Adipocyte (in vitro differentiated cells): ENCODE measurements around the gene OR10H5.
"Not testable (repeated sequence)": the region's sequence is repeated elsewhere in the genome, so short reads cannot be mapped to it uniquely, and the experiment has no call there.

ENCODE experiments used
- DNase-seq: peaks from one replicate; pipeline ENCODE4 v3.0.0-alpha.2; 2015; ENCODE audit warnings: low read depth
- H3K27me3 ChIP-seq: replicated peaks from 2 replicates; pipeline ENCODE4 v1.7.0; 2013; ENCODE audit warnings: mild to moderate bottlenecking, low read length, moderate library complexity; ENCODE audit not compliant: control insufficient read depth, insufficient read depth
- H3K36me3 ChIP-seq: 2 replicates; pipeline ENCODE4 v1.7.0; 2013; ENCODE audit warnings: low read length, mild to moderate bottlenecking, moderate library complexity; ENCODE audit not compliant: control insufficient read depth, insufficient read depth, severe bottlenecking
- H3K4me1 ChIP-seq: 2 replicates; pipeline ENCODE4 v1.7.0; 2013; ENCODE audit warnings: mild to moderate bottlenecking, low read length, moderate library complexity; ENCODE audit not compliant: control insufficient read depth, insufficient read depth
- H3K4me3 ChIP-seq: 2 replicates; pipeline ENCODE4 v1.7.0; 2013; ENCODE audit warnings: mild to moderate bottlenecking, low read length, moderate library complexity
- H3K9ac ChIP-seq: 2 replicates; pipeline ENCODE4 v1.7.0; 2013; ENCODE audit warnings: mild to moderate bottlenecking, low read length, moderate library complexity
- H3K9me3 ChIP-seq: 2 replicates; pipeline ENCODE4 v1.7.0; 2013; ENCODE audit warnings: mild to moderate bottlenecking, low read length, moderate library complexity; ENCODE audit not compliant: control insufficient read depth

OR10H5 gene

GRCh38 chr19:15779756-15780476 lies 7.5 kb upstream of the OR10H5 start:
- Histone ChIP-seq H3K4me3 (no peak overlapping the region), H3K4me1 (no peaks in the 10 kb centered on the region), H3K9ac (no peak overlapping the region), H3K27me3 (no peaks in the 10 kb centered on the region), H3K9me3 (peaks cover 3% of the 10 kb centered on the region), H3K36me3 (no peaks in the 10 kb centered on the region)
- peak; percentile 1 for DNase-seq

- Histone ChIP-seq H3K4me1 (no peaks in the 10 kb centered on the region), H3K4me3 (no peak overlapping the region), H3K36me3 (no peaks in the 10 kb centered on the region), H3K9ac (no peak overlapping the region), H3K27me3 (no peaks in the 10 kb centered on the region), H3K9me3 (no peaks in the 10 kb centered on the region)
- DNase-seq: no peak
These were observed 6.6 kb upstream of the OR10H5 start for GRCh38 chr19:15780610-15781418.

GRCh38 chr19:15781661-15782060 lies 5.8 kb upstream of the OR10H5 start:
- DNase-seq: no peak
- H3K4me3 ChIP-seq: no peak overlapping the region

GRCh38 chr19:15782211-15782610 lies 5.2 kb upstream of the OR10H5 start:
- no peak overlapping the region for H3K4me3 ChIP-seq

More at GRCh38 chr19:15781661-15782060, 5.8 kb upstream of the OR10H5 start:
- Histone ChIP-seq H3K9me3 (no peaks in the 10 kb centered on the region), H3K27me3 (no peaks in the 10 kb centered on the region), H3K36me3 (no peaks in the 10 kb centered on the region), H3K9ac (no peak overlapping the region), H3K4me1 (no peaks in the 10 kb centered on the region)

GRCh38 chr19:15782896-15783295 lies 4.6 kb upstream of the OR10H5 start:
- not testable (repeated sequence) for H3K4me3 ChIP-seq, H3K9me3 ChIP-seq, H3K36me3 ChIP-seq, DNase-seq, H3K4me1 ChIP-seq, H3K9ac ChIP-seq
- peaks cover 11% of the 10 kb centered on the region for H3K27me3 ChIP-seq

More at GRCh38 chr19:15782211-15782610, 5.2 kb upstream of the OR10H5 start:
- H3K27me3 ChIP-seq: peaks cover 5% of the 10 kb centered on the region
- H3K9me3 ChIP-seq: no peaks in the 10 kb centered on the region
- DNase-seq: no peak
- H3K4me1 ChIP-seq: no peaks in the 10 kb centered on the region
- no peak overlapping the region for H3K9ac ChIP-seq
- H3K36me3 ChIP-seq: no peaks in the 10 kb centered on the region

GRCh38 chr19:15788594-15789270 lies 1.3 kb downstream of the OR10H5 start:
- no peak for DNase-seq
- Histone ChIP-seq H3K4me3 (no peak overlapping the region), H3K27me3 (peaks cover 16% of the 10 kb centered on the region), H3K4me1 (no peaks in the 10 kb centered on the region), H3K9me3 (no peaks in the 10 kb centered on the region), H3K36me3 (no peaks in the 10 kb centered on the region), H3K9ac (no peak overlapping the region)

GRCh38 chr19:15790096-15790495 lies 2.6 kb downstream of the OR10H5 start:
- Histone ChIP-seq H3K9ac (no peak overlapping the region), H3K9me3 (no peaks in the 10 kb centered on the region), H3K27me3 (peaks cover 16% of the 10 kb centered on the region), H3K4me1 (no peaks in the 10 kb centered on the region), H3K36me3 (no peaks in the 10 kb centered on the region), H3K4me3 (no peak overlapping the region)
- no peak for DNase-seq

- H3K27me3 ChIP-seq, H3K36me3 ChIP-seq, H3K4me3 ChIP-seq, H3K9me3 ChIP-seq, H3K4me1 ChIP-seq, H3K9ac ChIP-seq, DNase-seq: not testable (repeated sequence)
These were observed 6.8 kb downstream of the OR10H5 start for GRCh38 chr19:15794279-15794678.

GRCh38 chr19:15810335-15810734 lies 22.9 kb downstream of the OR10H5 start:
- peaks cover 33% of the 10 kb centered on the region for H3K27me3 ChIP-seq
- H3K4me3 ChIP-seq: no peak overlapping the region
- no peaks in the 10 kb centered on the region for H3K36me3 ChIP-seq
- H3K9me3 ChIP-seq: no peaks in the 10 kb centered on the region
- H3K4me1 ChIP-seq: no peaks in the 10 kb centered on the region
- DNase-seq: no peak
- H3K9ac ChIP-seq: no peak overlapping the region

- Histone ChIP-seq H3K4me3 (no peak overlapping the region), H3K27me3 (peaks cover 29% of the 10 kb centered on the region), H3K9me3 (no peaks in the 10 kb centered on the region), H3K9ac (no peak overlapping the region), H3K36me3 (no peaks in the 10 kb centered on the region), H3K4me1 (no peaks in the 10 kb centered on the region)
- no peak for DNase-seq
These were observed 24.0 kb downstream of the OR10H5 start for GRCh38 chr19:15811476-15811875.

- no peaks in the 10 kb centered on the region for H3K9me3 ChIP-seq
- H3K9ac ChIP-seq: no peak overlapping the region
- DNase-seq: peak; percentile 3
- no peaks in the 10 kb centered on the region for H3K4me1 ChIP-seq
- no peak overlapping the region for H3K4me3 ChIP-seq
- no peaks in the 10 kb centered on the region for H3K36me3 ChIP-seq
- peaks cover 29% of the 10 kb centered on the region for H3K27me3 ChIP-seq
These were observed 24.7 kb downstream of the OR10H5 start for GRCh38 chr19:15812060-15812722.
